GM08714 (cell line): ENCODE results near the gene DSCAM.

Experiments used
- H3K4me3 ChIP-seq: fragments of 200-500 bp; sonication (Bioruptor generic); 2 replicates; pipeline ENCODE4 v1.5.1; 2014; ENCODE audit warnings: mild to moderate bottlenecking, low read length, inconsistent platforms
- ZNF274 ChIP-seq: IDR thresholded peaks from 2 replicates; pipeline ENCODE4 v1.6.1; 2012; ENCODE audit warnings: mild to moderate bottlenecking, low read depth, low read length

DSCAM gene

DNA sequence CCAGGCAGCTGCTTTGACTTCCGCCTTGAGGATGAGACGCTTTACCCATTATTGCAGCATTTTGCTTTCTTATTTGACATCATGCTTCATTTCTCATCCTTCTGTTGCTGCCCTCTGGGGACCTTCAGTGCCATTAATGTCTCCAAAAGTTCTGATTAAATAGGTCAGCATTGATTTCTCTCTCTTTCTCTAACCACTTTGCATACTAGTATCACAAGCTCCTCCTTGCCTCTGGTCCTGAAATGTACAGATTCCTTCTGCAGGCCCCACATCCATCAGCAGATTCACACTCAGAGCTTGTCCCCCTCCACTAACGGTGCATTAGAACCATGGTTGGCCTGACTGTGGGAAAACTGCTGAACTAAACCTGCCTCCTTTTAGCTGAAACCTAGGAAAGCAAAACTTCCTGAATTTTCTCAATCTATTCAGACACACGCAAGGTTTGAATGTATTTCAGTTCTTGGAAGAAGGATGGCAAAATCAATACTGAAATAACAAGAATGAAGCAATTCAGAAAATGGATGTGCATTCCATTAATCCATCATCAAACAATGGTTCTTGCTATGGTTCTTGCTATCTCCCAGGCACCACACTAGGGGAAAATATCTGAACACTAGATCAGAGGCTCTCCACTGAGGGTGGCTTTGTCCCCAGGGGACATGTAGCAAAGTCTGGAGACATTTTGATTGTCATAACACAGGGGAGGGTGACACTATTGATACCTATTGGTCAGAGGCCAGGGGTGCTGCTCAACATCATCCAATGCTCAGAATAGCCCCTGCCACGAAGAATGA is 825.2 kb downstream of the DSCAM start:
- no peak overlapping the region for H3K4me3 ChIP-seq

DNA sequence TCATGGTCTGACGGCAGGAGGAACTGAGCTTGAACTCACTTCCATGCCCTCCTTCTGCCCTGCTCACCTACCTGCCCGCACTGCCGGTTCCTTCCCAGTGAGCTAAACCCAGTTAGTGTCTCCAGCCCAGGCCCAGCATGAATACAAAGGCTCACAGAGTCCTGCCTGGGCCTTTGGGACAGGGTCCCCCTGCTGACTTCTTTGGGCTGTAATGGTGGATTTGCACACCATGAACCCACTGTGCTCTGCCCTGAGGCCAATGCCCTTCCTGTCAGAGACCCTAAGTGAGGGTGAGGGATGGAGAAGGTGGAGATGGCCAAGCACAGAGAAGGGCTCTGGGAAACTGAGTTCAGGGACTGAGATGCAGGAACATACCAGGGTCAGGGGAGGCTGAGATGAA is 826.3 kb downstream of the DSCAM start:
- no peak for TF ChIP-seq ZNF274

More for the DNA sequence above, 825.2 kb downstream of the DSCAM start:
- TF ChIP-seq ZNF274, result no peak

DNA sequence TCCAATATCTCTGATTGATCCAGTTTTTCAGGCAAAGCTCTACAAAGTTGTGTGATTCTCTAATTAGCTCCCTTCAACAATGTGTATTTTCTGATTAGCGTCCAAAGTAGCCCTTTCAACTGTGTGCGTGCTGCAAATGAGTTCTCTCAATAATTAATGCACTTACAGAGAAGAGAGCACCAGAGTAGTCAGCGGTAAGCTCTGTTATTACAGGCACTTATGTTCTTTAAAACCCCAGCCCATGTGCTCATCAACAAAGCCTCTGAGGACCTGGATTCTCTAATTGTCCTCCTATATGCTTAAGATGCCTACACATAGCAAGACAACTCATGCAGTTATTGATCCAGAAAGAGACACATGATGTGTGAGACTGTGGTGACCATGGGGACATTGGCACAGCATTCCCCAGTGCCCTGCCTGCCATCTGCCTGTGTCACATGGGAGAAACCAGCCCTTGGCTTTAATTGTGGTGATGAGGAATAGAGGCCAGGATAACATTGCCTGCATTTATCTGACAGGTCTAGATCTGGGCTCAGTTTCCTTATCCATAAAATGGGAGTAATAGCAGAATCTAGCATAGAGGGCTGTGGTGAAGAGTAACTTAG is 828.0 kb downstream of the DSCAM start:
- H3K4me3 ChIP-seq, result no peak overlapping the region
- no peak for TF ChIP-seq ZNF274

More for the DNA sequence above, 826.3 kb downstream of the DSCAM start:
- H3K4me3 ChIP-seq, result no peak overlapping the region

DNA sequence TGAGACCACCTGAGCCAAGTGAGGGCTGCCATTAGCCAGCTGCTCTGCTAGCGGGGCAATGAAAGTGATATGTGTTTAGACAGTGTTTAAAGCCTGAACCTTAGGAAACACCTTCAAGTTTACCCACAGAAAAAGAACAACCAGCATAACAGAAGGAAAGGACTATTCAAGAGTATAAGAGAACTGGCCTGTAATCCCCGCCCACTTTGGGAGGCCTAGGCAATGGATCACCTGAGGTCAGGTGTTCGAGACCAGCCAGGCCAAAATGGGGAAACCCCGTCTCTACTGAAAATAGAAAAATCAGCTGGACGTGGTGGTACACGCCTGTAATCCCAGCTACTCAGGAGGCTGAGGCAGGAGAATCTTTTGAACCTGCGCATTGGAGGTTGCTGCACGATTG is 830.3 kb downstream of the DSCAM start:
- no peak for TF ChIP-seq ZNF274
- H3K4me3 ChIP-seq, result no peak overlapping the region

DNA sequence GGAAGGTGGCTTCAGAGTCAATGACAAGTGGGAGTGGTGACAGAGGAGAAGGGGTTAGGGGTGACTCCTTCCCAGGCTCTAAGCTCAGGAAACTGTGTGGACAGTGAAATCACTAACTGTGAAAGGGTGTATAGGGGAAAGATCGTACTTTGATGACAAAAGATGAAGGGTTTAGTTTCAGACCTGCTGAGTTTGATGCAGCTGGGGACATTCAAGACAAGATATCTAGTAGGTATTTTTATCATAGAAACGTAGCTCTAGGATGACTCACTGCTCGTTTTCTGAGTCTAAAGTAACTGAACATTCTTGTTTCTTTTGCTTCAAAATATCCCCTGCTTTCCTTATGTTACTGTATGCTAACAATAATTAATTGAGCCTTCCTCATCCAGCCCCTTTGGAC is 830.7 kb downstream of the DSCAM start:
- no peak for TF ChIP-seq ZNF274
- H3K4me3 ChIP-seq, result no peak overlapping the region

DNA sequence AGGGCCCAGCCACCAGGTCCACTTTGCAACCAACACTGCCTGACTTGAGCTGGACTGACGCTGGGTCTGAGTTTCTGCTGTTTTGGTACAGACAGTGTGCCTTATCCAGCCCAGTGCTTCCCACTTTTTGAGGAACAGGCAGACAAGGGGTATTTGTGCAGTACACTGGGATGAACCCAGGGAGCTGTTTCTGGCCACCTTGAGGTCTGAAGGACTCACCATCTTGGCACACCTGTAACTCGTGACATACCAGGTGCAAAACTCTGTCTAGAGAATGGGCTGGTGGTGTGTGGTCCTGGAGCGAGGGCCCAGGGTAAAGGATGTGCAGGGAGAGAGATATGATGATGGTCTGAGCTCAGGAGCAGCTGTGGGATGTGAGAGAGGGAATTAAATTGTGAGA is 831.1 kb downstream of the DSCAM start:
- H3K4me3 ChIP-seq, result no peak overlapping the region

DNA sequence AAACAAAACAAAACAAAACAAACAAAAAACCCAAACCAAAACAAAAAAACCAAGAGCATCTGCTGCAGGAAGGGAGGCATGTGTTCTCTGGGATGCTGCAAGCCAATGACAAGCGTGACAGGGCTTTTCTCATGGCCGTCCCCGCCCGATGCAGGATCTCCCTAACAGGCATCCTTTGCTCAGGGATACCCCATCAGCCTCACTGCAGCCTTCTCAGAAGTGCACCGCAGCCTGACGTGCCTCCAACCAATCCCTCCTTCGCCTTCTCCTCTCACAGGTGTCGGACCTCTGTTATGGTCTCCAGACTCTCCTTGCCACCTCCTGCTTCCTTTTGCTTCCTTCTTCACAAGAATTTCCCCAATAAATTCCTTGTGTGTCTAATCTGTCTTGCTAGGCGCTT is 832.6 kb downstream of the DSCAM start:
- H3K4me3 ChIP-seq, result no peak overlapping the region

More for the DNA sequence above, 831.1 kb downstream of the DSCAM start:
- no peak for TF ChIP-seq ZNF274

DNA sequence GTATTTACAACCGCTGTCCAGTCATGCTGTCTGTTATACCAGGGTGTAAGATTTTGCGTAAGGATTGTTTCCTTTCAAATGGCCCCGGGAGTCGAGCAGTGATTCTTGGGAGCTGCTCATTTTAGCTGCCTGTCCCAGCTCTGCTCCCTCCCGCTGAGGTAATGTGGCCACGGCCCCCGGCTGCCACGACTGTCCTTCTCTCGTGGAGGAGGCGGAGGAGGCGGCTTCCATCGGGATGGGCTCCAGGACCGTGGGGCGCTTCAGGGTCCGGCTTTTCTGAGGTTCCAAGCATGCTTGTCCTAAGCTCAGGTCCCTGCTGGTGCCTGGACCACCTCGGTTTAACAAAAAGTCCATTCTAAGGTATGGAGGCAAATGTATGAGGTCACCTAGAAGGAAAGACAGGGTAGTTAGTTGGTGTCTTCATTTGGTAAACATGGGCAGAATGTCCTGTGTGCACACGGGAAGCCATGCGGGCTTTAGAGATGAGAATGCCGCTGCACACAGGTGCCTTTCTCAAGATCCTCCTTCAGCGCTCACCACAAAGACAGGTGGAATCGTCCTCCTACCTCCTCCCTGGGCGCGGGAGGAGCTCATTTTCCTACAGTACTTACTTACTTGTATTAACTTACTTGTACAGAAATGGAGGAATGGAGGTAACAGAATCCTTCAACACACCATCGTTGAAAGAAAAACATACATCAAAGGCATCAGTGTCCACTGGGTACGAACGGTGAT is 833.8 kb downstream of the DSCAM start:
- TF ChIP-seq ZNF274, result no peak
- no peak overlapping the region for H3K4me3 ChIP-seq

More for the DNA sequence above, 832.6 kb downstream of the DSCAM start:
- no peak for TF ChIP-seq ZNF274

DNA sequence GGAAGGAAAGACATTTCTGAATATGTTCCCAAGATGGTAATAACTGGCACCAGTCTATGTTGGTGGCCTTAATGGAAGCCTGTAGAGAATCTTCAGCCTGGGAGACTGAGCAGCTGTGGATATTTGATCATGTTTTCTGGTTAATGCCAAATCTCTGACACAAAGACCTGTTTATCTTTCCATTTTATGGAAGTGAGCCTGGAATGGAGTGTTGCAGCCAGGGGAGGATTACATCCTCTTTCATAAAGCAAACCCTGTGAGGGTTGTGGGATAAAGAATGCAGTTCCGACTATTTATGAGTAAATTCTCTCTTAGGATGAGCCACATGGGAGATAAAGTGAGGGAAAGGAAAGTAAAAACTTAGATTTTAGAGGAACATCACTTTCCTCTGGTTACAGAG is 835.6 kb downstream of the DSCAM start:
- TF ChIP-seq ZNF274, result no peak
- no peak overlapping the region for H3K4me3 ChIP-seq

DNA sequence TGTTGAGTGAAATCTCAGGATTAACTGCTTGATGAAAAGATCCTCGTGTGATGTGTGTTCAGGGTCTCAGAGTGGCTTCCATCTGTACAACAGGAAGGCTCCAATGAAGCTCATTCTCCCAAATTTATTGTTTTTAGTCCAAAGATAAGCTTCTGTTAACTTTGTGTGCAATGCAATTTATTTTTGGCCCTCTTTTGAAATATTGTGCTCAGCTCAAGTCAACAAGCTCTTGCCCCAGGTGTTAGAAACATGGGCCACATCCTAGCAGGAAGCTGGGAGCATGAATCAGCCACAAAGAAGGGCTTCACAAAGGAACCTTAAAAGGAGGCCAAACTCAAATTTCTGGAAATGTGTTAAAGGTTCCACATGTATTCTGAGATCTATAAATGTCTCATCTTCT is 844.0 kb downstream of the DSCAM start:
- no peak for TF ChIP-seq ZNF274
- no peak overlapping the region for H3K4me3 ChIP-seq

DNA sequence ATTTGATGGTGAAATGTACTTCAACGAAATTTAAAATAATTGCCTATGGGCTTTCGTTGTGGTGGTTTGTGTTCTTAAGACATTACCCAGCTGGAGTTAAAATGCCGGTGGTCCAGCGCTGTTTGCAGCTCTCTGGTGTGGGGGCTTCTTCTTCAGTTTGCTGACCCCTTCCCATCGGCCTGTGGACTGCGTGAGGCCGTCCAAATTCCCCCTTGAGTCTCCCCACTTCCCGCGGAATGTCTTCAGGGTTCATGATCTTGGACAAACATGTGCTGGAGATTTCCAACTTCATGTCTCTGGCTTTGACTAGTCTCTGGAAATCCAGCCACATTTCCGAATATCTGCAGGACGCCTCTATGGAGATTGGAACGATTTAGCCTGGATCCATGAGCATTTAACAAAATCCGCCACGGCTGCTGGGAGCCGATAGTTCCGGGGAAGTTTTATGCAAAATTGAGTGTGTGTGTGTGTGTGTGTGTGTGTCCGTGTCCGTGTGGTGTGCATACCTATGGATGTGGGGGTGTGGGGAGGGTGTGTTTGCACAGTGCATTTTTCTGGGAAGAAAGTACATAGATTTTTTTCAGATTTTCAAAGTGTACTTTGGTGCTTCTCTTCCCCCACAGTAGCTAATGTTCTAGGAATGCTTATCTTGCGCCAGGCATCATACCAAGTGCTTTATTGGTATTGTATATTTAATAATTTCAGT is 862.5 kb downstream of the DSCAM start:
- no peak for TF ChIP-seq ZNF274
- H3K4me3 ChIP-seq, result no peak overlapping the region

DNA sequence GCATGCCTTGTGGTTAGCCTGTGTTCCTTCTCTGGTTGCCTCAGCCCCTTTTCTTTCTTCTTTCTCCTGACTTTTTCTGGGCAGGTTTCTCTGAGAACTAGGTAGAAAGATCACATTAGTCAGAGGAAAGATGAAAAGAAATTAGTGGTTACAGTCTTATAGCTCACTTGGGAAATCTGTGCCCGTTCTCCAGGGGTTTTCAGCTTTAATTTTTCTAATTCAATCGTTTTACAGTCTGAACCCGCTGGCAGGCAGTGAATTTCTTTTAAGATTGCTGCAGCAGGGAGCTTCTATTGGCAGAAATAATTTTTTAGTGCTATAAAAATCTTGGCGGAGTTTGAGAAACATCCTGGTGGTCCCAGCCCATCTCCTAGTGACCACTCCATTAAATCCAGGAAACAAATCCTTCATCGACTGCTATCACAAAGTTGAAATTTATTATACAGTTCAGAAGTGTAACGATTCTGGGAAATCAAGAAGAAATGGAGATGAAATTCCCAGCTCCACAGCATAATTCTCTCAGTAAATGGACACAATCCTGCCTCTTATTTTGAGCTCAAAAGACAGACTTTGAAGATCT is 866.6 kb downstream of the DSCAM start:
- no peak for TF ChIP-seq ZNF274
- H3K4me3 ChIP-seq, result no peak overlapping the region

DNA sequence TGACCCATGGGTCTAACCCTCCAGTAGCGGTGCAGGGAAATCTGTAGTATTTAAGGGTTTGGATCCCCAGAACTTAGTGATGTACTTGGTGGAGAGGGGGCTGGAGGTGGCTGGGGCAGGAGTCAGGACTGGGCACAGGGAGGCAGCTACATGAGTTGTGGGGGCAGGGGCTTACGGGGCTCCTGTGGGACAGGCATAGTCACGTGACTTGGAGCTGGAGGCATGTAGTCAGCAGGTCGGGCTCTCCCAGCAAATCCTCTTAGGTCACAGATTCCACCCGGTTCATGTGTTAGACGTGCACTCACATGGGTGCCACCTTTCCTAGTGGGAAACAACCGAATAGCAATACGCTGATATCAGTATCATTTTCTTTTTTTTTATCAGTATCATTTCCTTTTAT is 867.6 kb downstream of the DSCAM start:
- H3K4me3 ChIP-seq, result no peak overlapping the region
- no peak for TF ChIP-seq ZNF274

DNA sequence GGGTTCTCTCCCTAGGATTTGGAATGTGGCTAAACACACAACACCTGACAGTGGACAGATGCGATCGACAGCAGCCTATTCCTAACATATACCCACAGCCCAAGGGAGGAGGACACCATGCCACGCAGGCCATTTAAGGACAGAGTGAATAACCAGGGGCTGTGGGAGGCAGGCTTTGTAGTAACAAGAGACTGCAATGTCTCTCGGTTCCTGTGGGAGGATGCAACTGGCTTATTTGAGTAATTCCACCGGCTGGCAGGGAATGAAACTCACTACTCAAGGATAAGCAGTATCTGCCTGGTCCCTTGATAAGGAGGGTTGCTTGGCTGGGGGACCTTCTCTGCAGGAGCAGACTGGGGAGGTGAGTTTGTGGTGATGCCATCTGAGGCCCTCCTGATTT is 870.2 kb downstream of the DSCAM start:
- no peak overlapping the region for H3K4me3 ChIP-seq
- no peak for TF ChIP-seq ZNF274
